Hepatocyte (in vitro differentiated cells): ENCODE measurements around the gene ZNF541. TPM values are rescaled to one million over a fixed set of nuclear protein-coding genes. Genes with fewer than 3 reads are reported as not detected.

Experiments
- DNase-seq: peaks from one replicate; pipeline ENCODE4 v3.0.0-alpha.2; 2016; ENCODE audit warnings: low spot score
- H2AFZ ChIP-seq: fragments of 200-600 bp; sonication (generic); 2 replicates; pipeline ENCODE4 v1.6.0; 2016; ENCODE audit warnings: antibody characterized with exemption, mild to moderate bottlenecking
- H3K27ac ChIP-seq: fragments of 200-600 bp; sonication (generic); 2 replicates; pipeline ENCODE4 v1.5.1; 2016; ENCODE audit warnings: mild to moderate bottlenecking
- H3K27me3 ChIP-seq: fragments of 200-600 bp; sonication (generic); 2 replicates; pipeline ENCODE4 v1.6.1; 2016
- H3K36me3 ChIP-seq: fragments of 200-600 bp; sonication (generic); replicated peaks from 2 replicates; pipeline ENCODE4 v1.5.1; 2016; ENCODE audit warnings: low read depth; ENCODE audit not compliant: insufficient read depth
- H3K4me1 ChIP-seq: fragments of 200-600 bp; sonication (generic); 2 replicates; pipeline ENCODE4 v1.5.1; 2016; ENCODE audit warnings: mild to moderate bottlenecking, moderate library complexity; ENCODE audit not compliant: insufficient read depth
- H3K4me2 ChIP-seq: fragments of 200-600 bp; sonication (generic); 2 replicates; pipeline ENCODE4 v1.6.0; 2016
- H3K4me3 ChIP-seq: fragments of 200-600 bp; sonication (generic); 2 replicates; pipeline ENCODE4 v1.5.1; 2016; ENCODE audit warnings: mild to moderate bottlenecking
- H3K79me2 ChIP-seq: fragments of 200-600 bp; sonication (generic); 2 replicates; pipeline ENCODE4 v1.6.0; 2017; ENCODE audit warnings: mild to moderate bottlenecking
- H3K9me2 ChIP-seq: fragments of 200-600 bp; sonication (generic); replicated peaks from 2 replicates; pipeline ENCODE4 v1.6.0; 2017; ENCODE audit warnings: mild to moderate bottlenecking; ENCODE audit not compliant: insufficient read depth
- H3K9me3 ChIP-seq: fragments of 200-600 bp; sonication (generic); 2 replicates; pipeline ENCODE4 v1.5.1; 2016; ENCODE audit warnings: low read depth, mild to moderate bottlenecking
- H4K20me1 ChIP-seq: fragments of 200-600 bp; sonication (generic); 2 replicates; pipeline ENCODE4 v1.6.0; 2016; ENCODE audit warnings: mild to moderate bottlenecking; ENCODE audit not compliant: insufficient read depth, poor library complexity, severe bottlenecking
- EZH2 ChIP-seq: fragments of 200-600 bp; sonication (generic); IDR thresholded peaks from 2 replicates; pipeline ENCODE4 v1.6.1; 2016; ENCODE audit warnings: antibody characterized with exemption, mild to moderate bottlenecking, borderline replicate concordance
- EZH2phosphoT487 ChIP-seq: fragments of 200-600 bp; sonication (generic); IDR thresholded peaks from one replicate; pipeline ENCODE4 v1.6.1; 2018; ENCODE audit warnings: antibody characterized with exemption, mild to moderate bottlenecking, low read depth, moderate library complexity; ENCODE audit not compliant: unreplicated experiment, severe bottlenecking
- WGBS: methylation state at CpG from one replicate; pipeline ENCODE4 v1.1.6; 2016; ENCODE audit warnings: low lambda C conversion rate; ENCODE audit errors: missing lambda C conversion rate; 5-methylcytosine and 5-hydroxymethylcytosine counted together
- polyA plus RNA-seq: library from polyadenylated mRNA; unstranded; fragments of >200 nt; fragmentation: Nextera tagmentation; extraction: Ambion mirVana; gene quantifications from 2 replicates; pipeline ENCODE4 v1.2.1, GENCODE V29; 2016
- total RNA-seq: library from RNA; depleted of rRNA; stranded (reverse); fragments of >200 nt; gene quantifications from 2 replicates; pipeline ENCODE4 v1.2.3, GENCODE V29; 2014
- TF ChIP-seq, protein P1 (sequence below): fragments of 200-600 bp; sonication (generic); IDR thresholded peaks from 2 replicates; pipeline ENCODE4 v1.5.1; 2016; ENCODE audit warnings: antibody characterized with exemption, mild to moderate bottlenecking; ENCODE audit not compliant: poor library complexity

ZNF541 gene
- total and polyA plus RNA-seq, 2 experiments from 2014 or later = 0.05 to 0.43 TPM

DNA sequence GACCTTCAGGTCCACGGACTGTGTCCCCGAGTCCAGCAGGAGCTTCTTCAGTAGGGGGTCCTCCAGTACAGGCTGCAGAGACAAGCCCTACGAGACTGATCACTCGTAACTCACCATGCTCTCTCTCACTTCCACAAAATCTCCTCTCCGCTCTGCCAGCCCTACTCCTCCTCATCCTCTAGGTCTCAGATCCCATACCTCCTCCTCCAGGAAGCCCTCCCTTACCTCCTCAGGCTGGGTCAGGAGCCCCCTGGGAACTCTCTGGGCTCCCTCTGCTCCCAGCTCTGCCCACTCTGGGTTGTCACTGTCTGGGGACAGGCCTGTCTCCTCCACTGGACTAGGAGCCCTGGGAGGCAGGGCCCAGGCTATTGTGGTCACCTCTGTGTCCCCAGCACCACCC lies 34.1 kb downstream of the ZNF541 start:
- 98% methylated on average over 5 of the region's 5 CpGs for WGBS
- Histone ChIP-seq H3K27ac (no peak overlapping the region), H3K4me3 (no peak overlapping the region), H3K9me2 (no peaks in the 10 kb centered on the region), H3K27me3 (no peaks in the 10 kb centered on the region), H2AFZ (no peak overlapping the region), H3K79me2 (no peaks in the 10 kb centered on the region), H3K4me2 (no peak overlapping the region), H3K36me3 (no peaks in the 10 kb centered on the region), H3K9me3 (no peaks in the 10 kb centered on the region), H4K20me1 (no peaks in the 10 kb centered on the region), H3K4me1 (no peaks in the 10 kb centered on the region)
- TF ChIP-seq, protein P1, sequence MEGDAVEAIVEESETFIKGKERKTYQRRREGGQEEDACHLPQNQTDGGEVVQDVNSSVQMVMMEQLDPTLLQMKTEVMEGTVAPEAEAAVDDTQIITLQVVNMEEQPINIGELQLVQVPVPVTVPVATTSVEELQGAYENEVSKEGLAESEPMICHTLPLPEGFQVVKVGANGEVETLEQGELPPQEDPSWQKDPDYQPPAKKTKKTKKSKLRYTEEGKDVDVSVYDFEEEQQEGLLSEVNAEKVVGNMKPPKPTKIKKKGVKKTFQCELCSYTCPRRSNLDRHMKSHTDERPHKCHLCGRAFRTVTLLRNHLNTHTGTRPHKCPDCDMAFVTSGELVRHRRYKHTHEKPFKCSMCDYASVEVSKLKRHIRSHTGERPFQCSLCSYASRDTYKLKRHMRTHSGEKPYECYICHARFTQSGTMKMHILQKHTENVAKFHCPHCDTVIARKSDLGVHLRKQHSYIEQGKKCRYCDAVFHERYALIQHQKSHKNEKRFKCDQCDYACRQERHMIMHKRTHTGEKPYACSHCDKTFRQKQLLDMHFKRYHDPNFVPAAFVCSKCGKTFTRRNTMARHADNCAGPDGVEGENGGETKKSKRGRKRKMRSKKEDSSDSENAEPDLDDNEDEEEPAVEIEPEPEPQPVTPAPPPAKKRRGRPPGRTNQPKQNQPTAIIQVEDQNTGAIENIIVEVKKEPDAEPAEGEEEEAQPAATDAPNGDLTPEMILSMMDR = no peak
- no peak for TF ChIP-seq EZH2phosphoT487
- TF ChIP-seq EZH2 = no peak
- DNase-seq = no peak

DNA sequence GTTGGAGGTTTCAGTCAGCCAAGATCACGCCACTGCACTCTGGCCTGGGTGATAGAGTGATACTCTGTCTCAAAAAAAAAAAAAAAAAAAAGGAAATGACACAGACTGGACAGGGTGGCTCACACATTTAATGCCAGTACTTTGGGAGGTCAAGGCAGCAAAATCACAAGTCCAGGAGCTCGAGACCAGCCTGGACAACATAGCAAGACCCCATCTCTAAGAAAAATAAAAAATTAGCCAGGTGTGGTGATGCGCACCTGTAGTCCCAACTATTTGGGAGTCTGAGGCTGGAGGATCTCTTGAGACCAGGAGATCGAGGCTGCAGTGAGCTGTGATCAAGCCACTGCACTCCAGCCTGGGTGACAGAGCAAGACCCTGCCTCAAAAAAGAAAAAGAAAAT lies 35.5 kb downstream of the ZNF541 start:
- Histone ChIP-seq H3K36me3 (no peaks in the 10 kb centered on the region), H2AFZ (no peak overlapping the region), H3K9me3 (no peaks in the 10 kb centered on the region), H3K4me3 (no peak overlapping the region), H4K20me1 (no peaks in the 10 kb centered on the region), H3K9me2 (no peaks in the 10 kb centered on the region), H3K4me2 (no peak overlapping the region), H3K27me3 (no peaks in the 10 kb centered on the region), H3K4me1 (no peaks in the 10 kb centered on the region), H3K27ac (no peak overlapping the region), H3K79me2 (no peaks in the 10 kb centered on the region)
- TF ChIP-seq EZH2 = no peak
- TF ChIP-seq, protein P1 = no peak
- TF ChIP-seq EZH2phosphoT487 = no peak
- WGBS = 89% methylated on average over 4 of the region's 4 CpGs
- no peak for DNase-seq

DNA sequence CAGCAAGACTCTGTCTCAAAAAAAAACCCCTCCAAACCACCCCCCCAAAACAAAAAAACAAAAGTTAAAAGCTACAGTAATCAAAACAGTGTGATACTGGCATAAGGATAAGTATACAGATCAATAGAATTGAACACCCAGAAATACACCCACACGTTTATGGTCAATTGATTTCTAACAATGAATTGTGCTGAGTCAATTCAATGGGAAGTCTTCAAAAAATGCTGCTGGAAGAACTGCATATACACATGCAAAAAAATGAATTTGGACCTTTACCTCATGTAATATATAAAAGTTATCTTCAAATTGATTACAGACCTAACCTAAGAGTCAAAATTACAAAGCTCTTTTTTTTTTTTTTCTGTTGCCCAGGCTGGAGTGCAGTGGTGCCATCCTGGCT lies 38.3 kb downstream of the ZNF541 start:
- no peak overlapping the region for H3K4me2 ChIP-seq
- H3K27ac ChIP-seq = no peak overlapping the region
- WGBS = 68% methylated on average over 1 of the region's 1 CpG
- no peaks in the 10 kb centered on the region for H3K4me1 ChIP-seq
- no peak overlapping the region for H3K4me3 ChIP-seq
- H3K9me3 ChIP-seq = no peaks in the 10 kb centered on the region
- H3K27me3 ChIP-seq = no peaks in the 10 kb centered on the region
- no peaks in the 10 kb centered on the region for H4K20me1 ChIP-seq
- no peak overlapping the region for H2AFZ ChIP-seq
- DNase-seq = no peak
- H3K79me2 ChIP-seq = no peaks in the 10 kb centered on the region
- no peaks in the 10 kb centered on the region for H3K9me2 ChIP-seq
- no peaks in the 10 kb centered on the region for H3K36me3 ChIP-seq
- TF ChIP-seq EZH2 = no peak
- TF ChIP-seq, protein P1 = no peak
- TF ChIP-seq EZH2phosphoT487 = no peak
